Measurements from ENCODE around the gene CTNNA2.

CTNNA2 gene

DNA sequence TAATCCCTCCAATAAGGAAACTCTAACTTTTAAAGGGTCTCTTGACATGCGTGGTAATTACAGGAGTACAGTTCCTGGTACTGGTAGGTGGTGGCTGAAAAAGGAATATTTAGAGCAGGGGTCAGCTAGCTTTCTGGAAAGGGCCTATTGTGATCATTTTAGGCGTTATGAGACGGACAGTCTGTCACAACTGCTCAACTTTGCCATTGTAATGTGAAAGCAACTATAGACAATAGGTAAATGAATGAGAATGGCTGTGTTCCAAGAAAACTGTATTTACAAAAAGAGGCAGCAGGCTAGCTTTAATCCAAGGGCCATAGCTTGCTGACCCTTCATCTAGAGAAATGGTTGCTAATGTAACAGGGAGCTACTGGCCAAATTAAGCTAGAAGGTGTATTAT is 969.4 kb downstream of the CTNNA2 start:
- no peak for DNase-seq (ENCODE audit: low read depth in 2 of 2)

DNA sequence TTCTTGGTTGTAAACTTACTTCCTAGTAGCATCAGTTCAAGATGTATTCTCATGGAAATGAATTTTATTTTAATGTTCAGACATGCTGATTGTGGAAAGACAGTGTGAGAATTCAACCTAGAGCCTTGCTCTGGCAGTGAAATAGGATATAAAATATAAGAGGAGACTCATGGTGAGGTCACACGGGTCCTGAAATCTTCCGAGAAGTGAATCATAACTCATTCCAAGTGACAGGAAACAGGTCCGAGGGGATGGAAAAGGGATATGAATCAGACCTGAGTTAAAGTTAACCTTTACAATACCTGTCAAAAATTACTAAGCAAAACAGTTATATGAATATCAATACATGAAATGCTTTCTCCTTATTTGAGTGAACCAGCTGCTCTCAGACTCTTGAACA is 976.9 kb downstream of the CTNNA2 start:
- DNase-seq (ENCODE audit: low read depth in 2 of 2), result no peak

DNA sequence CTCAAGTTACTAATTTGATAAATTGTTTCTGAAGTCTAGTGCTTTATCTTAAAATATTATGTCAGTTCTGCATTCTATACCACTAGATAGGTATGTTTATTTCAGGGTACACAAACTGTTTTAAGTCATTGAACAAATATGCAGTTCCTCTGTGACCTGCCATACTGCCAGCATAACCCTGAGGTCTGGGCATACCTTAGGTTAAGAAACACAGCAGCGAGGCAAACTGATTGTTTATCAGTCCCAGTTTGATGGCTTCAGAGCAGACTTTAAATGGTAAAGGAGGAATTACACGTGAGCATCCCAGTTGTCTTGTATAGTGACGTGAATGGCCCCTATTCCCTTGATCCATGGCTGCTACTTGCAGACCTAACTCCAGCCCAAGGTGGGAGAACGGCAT is 978.1 kb downstream of the CTNNA2 start:
- no peak for DNase-seq (ENCODE audit: low read depth in 2 of 2)

DNA sequence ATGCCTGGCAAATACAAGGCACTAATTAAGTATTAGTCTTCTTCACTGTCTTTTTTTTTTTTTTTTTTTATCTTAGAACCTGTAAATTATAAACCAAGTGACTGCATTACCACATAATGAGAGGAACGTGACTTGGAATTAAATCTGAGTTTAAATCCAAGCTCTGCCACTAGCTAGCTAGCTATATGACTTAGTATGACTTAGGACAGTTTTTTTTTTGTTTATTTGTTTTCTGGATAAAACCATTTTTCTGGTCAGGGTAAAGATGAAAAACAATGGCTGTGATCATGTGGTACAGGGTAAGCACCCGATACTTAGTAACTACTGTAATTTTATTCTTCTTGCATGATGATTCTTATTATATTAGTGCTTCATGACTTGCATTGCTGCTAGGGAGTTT is 983.5 kb downstream of the CTNNA2 start:
- DNase-seq (ENCODE audit: low read depth in 2 of 2), result no peak

DNA sequence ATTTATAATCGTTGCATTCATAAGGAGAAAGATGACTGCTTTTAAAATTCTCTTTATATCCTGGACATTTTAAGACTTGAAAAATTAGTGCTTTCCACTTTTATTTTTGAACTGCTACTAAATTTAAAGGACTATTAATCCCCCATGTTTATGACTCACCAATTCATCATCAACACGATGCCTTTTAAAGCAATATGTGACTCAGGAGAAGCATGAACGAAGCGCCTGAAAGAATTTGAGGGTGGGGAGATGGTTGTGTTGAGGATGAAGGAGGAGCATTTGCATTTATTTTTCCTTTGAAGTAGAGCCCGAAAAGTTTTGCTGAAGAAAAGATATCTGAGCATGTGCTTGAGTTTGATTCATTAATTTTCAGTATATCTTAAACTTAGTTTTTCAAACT is 983.9 kb downstream of the CTNNA2 start:
- no peak for DNase-seq (ENCODE audit: low read depth in 2 of 2)

DNA sequence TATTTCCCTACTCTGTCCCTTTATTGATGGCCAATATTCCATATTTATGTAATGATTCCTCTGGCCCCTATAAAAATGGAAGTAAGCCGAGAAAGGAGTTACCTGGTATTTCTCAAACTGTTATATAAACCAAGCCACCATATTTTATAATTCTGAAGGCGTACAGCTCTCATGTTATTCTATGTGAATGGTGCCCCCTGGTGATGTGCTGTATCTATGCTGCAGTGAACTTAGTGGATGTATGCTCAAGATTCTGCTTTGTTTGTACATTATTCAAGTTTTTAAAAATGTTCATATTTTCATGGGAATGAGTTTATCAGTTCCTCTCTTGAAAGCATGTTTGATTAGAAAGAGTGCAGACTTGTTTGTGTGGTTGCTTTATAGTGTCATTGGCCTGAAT is 986.2 kb downstream of the CTNNA2 start:
- no peak for DNase-seq (ENCODE audit: low read depth in 2 of 2)

DNA sequence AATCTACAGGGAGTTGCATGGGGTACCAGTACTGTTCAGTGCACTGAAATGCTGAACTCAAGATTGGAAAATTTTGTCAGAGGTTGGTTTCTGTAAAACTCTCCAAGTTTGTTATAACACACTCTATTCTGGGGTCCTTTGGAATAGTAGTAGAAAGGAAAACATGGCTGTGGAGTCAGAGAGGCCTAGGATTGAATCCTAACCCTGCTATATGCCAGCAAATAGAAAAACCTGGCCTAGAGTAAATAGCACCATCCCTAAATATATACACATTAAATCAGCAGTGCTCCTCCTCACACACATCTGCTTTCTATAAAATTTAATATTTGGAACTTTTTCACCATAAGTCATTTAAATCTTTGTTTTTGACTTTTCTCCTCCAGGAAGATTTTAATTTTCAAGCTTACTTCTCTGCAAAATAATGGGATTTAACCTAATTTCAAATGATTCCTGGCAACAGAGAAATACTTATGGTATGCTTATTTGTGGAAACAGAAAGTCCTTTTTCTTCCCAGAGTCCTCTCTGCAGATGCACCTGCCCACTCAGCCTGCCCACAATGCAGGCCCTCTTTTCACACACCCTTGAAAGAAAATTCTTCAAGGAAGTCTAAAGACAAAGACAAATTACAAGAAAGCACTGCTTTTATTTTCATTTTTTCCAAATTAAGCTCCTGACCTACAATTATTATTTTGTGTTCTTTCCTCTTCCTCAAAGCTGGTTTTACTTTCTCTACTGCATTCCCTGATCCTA is 989.2 kb downstream of the CTNNA2 start:
- DNase-seq (ENCODE audit: low read depth in 2 of 2), result no peak

DNA sequence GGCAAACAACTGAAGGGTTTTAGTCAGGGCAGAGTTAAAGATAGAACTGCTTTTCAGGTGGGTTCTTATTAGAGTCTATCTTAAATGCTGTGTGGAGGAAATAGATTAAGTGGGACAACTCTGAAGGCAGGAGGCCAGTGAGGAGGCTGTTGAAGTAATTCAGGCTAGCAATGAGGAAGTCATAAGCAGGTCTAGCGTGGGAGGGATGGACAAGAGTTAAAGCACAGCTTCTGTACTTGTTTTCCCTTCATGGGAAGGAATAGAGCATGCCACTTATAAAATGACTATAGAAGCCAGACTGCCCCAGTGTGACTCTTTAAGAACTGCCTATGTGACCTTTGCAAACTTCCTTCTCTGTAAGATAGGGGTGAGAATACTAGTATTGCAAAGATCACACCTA is 993.7 kb downstream of the CTNNA2 start:
- no peak for DNase-seq (ENCODE audit: low read depth in 2 of 2)

DNA sequence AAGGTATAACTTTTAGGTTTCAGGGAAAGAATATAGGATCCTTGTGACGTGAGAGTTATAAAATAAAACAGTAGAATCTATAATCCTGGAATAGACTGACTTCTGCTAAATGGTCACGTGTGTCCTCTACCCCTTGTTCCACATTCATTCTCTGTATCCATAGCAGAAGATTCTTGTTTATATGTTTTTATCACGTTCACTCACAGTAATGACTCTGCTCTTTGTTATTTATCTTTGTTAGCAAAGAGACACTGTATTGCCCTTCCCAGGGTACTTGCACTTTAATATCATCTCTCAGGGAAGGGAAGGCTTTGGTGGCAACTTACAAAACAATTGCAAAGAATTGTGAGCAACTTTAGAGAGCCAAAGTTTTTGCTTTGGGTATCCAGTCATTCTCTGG is 997.9 kb downstream of the CTNNA2 start:
- no peak for DNase-seq (ENCODE audit: low read depth in 2 of 2)

DNA sequence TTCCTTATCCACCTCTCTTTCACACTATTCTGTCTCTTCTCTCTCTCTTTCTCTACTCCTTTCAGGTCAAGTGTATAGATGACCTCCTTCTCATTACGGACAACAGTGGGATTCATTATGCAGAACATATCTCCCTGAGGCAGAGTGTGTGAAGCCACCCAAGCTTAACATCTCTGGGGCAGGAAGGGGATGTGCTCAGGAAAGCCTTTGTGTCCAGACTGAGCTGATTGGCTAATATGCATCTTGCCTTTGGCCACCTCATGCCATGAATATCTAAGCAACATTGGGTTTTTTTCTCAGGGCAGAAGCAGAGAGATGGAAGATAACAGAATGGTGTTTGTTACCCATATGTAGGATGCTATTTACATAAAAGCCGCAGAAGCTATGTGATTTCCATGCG is 1003.1 kb downstream of the CTNNA2 start:
- no peak for DNase-seq (ENCODE audit: low read depth in 2 of 2)

DNA sequence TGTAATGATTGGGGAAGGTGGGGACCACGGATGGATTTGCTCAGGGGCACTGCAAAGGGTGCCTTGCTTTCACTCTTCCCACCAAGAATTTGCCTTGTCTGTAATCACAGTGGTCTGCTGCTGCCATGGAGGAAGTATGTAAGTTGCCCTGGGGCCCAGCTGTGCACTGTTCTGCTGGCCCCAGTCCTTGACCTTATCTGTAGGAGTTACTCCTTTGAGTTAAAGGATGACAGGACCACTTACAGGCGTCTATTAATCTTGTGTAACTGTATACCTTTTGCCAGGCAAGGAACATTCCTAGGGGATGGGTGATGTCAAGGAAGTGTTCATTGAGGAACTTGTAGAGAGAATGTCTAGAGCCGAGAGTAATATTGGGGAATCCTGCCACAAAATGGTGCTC is 1004.5 kb downstream of the CTNNA2 start:
- DNase-seq (ENCODE audit: low read depth in 2 of 2), result no peak

DNA sequence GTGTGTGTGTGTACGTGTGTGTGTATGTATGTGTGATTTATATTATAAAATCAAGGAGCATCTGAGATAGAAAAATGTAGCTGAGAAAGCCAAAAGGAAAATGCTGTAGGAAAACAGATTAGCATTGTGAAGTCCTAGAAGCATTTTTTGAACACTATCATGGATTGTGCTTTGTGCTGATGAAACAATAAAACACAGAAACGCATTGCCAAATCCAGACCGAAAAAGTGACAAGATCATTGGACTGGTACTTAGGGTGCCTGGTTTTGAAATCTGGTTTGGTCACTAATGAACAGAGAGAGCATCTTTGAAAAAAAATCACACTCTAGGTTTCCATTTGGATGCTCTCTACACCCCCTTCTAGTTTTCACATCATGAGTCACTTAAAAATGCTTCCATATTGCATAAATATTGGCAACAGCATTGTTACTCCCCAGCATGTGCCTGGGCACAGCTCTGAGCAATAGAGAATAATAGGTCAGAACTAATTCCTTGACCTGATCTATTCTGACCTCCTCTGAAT is 1006.3 kb downstream of the CTNNA2 start:
- no peak for DNase-seq (ENCODE audit: low read depth in 2 of 2)

DNA sequence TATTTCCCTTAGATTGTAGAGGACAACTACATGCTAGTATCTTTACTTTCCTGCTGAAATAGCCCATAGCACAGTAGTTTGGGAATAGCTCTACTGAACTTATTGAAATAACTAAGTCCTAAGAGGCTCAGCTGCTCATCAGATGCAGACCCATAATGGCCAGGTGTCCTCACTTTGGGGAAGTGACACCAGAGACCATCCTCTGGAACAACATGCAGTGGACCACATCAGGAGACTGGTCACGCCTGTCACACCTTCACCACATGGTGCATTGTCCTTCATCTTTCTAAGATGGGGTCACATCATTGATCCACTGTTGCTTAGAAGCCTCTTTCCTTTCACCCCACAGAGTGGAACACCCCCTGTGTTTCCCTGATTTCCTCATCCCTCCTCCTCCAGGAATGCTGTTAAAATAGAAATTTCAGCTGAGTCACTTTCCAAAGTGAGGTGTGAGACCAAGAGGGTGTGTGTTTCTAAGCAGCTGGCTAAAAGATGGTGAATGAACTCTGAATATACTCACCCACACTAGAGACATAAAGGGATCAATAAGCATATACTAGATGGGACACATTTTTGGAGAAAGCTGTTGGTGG is 1006.9 kb downstream of the CTNNA2 start:
- DNase-seq (ENCODE audit: low read depth in 2 of 2), result no peak

DNA sequence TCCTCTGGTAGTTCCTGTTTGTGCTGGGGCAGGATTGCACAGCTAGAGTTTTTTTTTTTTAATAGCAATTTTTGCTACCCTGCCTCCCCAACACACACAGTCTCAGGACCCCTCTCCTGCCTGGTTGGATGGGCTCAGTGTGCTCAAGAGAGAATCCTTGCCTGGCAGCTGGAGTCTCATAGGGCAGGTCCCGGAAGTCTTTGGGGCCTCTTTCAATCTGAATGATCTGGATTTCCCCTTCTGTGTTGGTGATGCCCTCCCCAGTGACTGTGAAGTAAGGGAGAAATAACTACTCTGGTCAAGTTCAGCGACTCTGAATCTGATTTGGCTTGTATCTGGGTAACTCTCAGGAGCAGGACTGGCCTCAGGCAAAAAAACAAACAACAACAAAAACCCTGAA is 1012.3 kb downstream of the CTNNA2 start:
- DNase-seq (ENCODE audit: low read depth in 2 of 2), result no peak

DNA sequence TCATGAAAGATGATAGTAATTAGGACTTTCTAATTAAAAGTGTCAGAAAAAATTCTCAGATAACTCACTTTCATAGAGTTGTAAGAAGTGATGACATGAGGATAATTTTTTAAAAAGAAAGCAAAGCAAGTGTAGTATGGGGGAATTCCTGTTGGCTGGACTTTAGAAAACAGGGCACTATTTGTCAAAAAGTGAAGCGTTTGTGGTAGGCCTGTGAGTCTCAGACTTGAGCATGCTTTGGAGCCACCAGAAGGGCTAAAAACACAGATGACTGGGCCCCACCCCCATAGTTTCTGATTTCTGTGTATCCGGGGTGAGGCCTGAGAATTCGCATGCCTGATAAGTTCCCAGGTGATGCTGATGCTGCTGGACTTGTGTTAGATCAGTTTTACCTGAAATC is 1014.3 kb downstream of the CTNNA2 start:
- no peak for DNase-seq (ENCODE audit: low read depth in 2 of 2)

DNA sequence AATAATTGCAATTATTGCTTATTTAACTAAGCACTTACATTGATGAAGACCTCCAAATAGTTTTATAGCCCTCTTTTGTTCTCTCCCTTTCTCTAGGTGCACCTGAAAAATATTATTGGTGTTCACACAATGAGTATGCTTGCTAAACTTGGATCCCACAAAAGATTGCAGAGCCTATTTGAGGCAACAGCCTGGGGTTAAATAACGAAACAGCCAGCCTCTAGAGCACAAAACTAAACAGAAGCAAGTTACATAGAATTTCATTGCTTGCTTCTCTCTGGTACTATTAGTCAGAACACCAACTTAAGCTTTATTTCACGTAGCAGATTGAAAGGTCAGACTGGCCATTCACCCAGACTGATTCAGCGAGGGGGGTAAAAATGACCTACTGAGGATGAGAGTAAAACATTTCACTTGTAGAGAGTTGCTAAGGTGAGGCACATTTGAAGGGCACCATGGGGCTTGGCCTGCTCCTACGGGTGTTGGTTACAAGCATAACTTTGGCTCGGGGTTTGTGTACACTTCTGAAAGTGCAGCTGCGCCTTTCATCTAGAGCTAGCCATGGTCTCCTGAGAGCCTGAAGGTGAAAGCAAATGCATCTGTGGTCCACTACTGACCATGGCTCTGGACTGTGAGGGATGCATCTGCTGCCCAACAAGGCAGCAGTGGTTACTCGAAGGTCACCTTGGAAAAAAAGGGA is 1016.8 kb downstream of the CTNNA2 start:
- no peak for DNase-seq (ENCODE audit: low read depth in 2 of 2)

DNA sequence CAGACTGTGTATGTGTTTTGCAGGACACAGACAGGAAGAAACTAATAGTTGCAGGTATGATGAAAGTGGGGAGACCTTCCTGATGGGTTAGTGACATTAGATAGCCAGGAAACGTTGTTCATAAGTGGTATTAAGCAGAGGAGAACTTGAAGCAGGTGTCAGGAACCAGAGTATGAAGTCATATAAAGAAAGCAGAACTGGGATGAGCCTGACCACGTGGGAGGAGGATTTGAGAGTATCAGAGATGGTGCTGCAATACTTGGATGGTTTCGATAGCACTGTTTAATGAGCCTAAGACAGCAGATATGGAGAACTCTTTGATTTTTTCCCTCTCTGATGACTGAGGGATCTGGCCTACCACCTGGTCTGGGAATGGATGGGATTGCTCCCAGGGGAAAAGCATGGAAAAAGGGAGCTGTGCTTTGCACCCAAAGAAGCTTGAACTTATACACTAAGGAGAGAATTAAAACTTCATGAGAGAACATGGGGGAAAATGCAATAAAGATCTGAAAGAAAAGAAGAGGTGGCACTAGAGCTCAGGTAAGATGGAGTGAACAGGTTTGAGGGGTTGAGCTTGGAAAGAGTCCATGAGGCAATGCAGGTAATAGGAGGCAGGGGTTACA is 1017.7 kb downstream of the CTNNA2 start:
- no peak for DNase-seq (ENCODE audit: low read depth in 2 of 2)

DNA sequence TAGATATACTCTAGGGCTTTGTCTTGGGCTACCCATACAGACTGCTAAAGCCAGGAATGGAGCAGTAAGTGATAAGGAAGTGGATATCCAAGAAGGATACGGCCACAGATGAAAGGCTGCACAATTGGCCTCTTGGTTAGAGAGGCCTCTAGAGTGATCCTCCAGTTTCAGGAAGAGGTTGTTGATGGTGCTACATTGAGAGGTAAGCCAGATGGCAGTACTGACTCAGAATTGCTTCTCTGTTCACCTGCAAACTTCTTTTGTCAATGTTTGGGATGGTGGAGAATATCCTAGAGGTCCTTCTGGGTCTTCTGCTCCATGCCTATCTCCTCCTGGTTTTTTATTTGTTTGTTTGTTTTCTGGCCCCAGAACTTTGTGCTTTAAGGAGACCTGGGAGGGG is 1018.5 kb downstream of the CTNNA2 start:
- DNase-seq (ENCODE audit: low read depth in 2 of 2), result no peak

DNA sequence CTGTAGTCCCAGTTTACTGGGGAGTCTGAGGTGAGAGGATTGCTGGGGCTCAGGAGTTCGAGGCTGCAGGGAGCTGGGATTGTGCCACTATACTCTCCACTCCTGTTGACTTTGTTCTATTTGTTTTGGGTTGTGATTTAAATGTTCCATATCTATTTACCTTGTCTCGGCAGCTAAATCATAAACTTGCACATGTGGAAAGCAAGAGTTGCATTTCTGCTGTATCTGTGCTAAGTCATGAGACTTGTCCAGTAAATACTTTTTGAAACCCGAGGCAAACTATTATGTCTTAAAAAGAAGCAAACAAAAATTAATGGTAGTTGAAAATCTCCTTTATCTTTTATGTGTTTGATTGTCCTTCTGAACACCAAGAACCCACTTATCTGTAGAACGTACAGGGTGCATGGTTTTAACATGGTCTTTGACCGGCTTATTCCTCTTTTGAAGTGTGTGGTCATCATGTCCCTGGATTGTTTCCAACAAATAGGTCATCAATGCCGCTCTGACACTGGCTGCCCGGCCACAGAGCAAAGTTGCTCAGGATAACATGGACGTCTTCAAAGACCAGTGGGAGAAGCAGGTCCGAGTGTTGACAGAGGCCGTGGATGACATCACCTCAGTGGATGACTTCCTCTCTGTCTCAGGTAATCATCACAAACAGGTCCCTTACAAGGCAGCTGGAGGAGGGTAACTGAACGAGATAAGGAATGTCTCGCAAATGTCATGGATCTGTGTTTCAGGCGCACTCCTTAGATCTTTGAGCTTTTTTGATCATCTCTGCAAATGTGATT is 1032.8 kb downstream of the CTNNA2 start:
- no peak for DNase-seq (ENCODE audit: low read depth in 2 of 2)

DNA sequence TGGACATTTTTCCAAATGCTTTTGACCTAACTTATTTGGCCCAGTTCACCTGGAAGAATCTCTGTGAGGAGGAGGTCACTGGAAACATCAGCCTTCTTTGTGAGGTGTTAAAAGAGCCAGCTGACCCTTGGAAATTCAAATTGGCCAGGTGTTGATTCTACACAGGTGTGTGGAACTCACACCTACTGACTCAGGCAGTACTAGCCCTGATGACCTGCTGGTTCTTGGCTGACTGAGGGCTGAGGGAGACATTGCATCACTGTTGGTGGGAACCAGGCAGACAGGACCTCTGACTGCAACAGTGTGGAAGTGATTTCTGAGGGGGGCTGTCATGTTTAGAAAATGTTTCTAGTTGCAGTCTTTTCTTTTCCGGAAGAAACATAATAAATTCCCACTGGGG is 1033.9 kb downstream of the CTNNA2 start:
- no peak for DNase-seq (ENCODE audit: low read depth in 2 of 2)

DNA sequence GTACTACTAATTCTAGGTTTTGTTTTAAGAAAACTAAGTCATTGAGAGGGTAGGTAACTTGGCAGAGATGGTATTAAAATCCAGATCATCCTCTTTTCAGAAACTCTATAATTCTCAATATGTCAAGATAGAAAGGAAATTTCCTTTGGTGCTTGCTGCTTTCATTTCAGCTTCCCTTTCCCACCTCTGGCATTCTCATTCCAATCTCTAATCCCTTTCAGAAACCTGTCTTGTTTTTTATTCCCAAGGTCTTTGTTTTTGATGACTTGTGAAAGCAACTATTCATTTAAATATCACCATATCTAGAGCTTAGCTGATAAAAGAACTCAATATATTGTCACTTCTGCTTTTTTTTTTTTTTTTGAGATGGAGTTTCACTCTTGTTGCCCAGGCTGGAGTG is 1034.5 kb downstream of the CTNNA2 start:
- DNase-seq (ENCODE audit: low read depth in 2 of 2), result no peak

DNA sequence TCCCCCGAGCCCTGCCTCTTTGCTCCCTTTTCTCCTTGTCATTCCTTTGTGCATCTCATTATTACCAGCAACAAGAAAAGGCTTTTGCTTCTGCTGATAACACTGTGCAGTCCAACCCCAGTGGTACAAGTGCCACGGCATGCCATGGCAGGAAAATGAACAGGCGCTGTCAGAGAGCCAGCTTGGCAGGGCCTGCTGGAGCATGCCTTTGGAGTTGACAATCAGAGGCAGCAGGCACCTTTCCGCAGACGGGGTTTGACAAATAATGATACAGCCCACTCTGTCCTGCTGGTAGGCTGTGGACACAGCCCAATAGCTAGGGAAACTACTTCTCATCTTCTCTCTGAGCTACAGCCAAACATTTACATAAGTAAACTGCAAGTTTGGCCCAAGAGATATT is 1035.6 kb downstream of the CTNNA2 start:
- no peak for DNase-seq (ENCODE audit: low read depth in 2 of 2)
